Rectal smooth muscle tissue (tissue), 1 donor: ENCODE measurements around the gene LRRC4.

ENCODE experiments used
- H3K27ac ChIP-seq: one replicate; pipeline ENCODE4 v1.7.0; 2013; ENCODE audit warnings: low read depth, low read length, inconsistent platforms
- H3K27me3 ChIP-seq: one replicate; pipeline ENCODE4 v1.7.0; 2013; ENCODE audit warnings: low read length; ENCODE audit not compliant: control insufficient read depth, insufficient read depth
- H3K36me3 ChIP-seq: one replicate; pipeline ENCODE4 v1.7.0; 2013; ENCODE audit warnings: low read length; ENCODE audit not compliant: control insufficient read depth, insufficient read depth
- H3K4me1 ChIP-seq: one replicate; pipeline ENCODE4 v1.7.0; 2013; ENCODE audit warnings: low read length; ENCODE audit not compliant: control insufficient read depth, insufficient read depth
- H3K4me3 ChIP-seq: one replicate; pipeline ENCODE4 v1.7.0; 2013; ENCODE audit warnings: low read length
- H3K9ac ChIP-seq: one replicate; pipeline ENCODE4 v1.7.0; 2013; ENCODE audit warnings: low read length

Gene LRRC4

GRCh38 chr7:128030654-128031611 is at the start of gene LRRC4:
Gene LRRC4 (minus strand): TSS chr7:128031437. CDS start chr7:128030640, 797 bp downstream.
- no peaks in the 10 kb centered on the region for H3K27me3 ChIP-seq
- no peaks in the 10 kb centered on the region for H3K4me1 ChIP-seq
- H3K27ac ChIP-seq: no peak within 1 kb of the TSS
- no peak within 1 kb of the TSS for H3K9ac ChIP-seq
- H3K36me3 ChIP-seq: no peaks in the 10 kb centered on the region
- peak within 1 kb of the TSS; percentile 66 for H3K4me3 ChIP-seq

- H3K4me1 ChIP-seq: no peaks in the 10 kb centered on the region
- H3K27me3 ChIP-seq: no peaks in the 10 kb centered on the region
- no peak overlapping the region for H3K4me3 ChIP-seq
- no peak overlapping the region for H3K27ac ChIP-seq
- peaks cover 13% of the 10 kb centered on the region for H3K36me3 ChIP-seq
- no peak overlapping the region for H3K9ac ChIP-seq
Measured at GRCh38 chr7:128080169-128080568, 48.9 kb upstream of the LRRC4 start.

GRCh38 chr7:128078309-128078708 is 47.1 kb upstream of the LRRC4 start:
- peaks cover 12% of the 10 kb centered on the region for H3K36me3 ChIP-seq
- no peak overlapping the region for H3K27ac ChIP-seq
- H3K4me3 ChIP-seq: no peak overlapping the region
- H3K9ac ChIP-seq: no peak overlapping the region
- H3K27me3 ChIP-seq: no peaks in the 10 kb centered on the region
- H3K4me1 ChIP-seq: no peaks in the 10 kb centered on the region

GRCh38 chr7:128076796-128077271 is 45.6 kb upstream of the LRRC4 start:
- H3K4me3 ChIP-seq: no peak overlapping the region
- H3K36me3 ChIP-seq: peaks cover 8% of the 10 kb centered on the region
- H3K9ac ChIP-seq: no peak overlapping the region
- H3K27me3 ChIP-seq: no peaks in the 10 kb centered on the region
- H3K4me1 ChIP-seq: no peaks in the 10 kb centered on the region
- H3K27ac ChIP-seq: no peak overlapping the region

GRCh38 chr7:128076196-128076795 is 45.1 kb upstream of the LRRC4 start:
- Histone ChIP-seq H3K27me3 (no peaks in the 10 kb centered on the region), H3K4me1 (no peaks in the 10 kb centered on the region), H3K4me3 (no peak overlapping the region), H3K27ac (no peak overlapping the region), H3K9ac (no peak overlapping the region), H3K36me3 (peaks cover 8% of the 10 kb centered on the region)

GRCh38 chr7:128075242-128076095 is 44.2 kb upstream of the LRRC4 start:
- Histone ChIP-seq H3K4me1 (no peaks in the 10 kb centered on the region), H3K9ac (no peak overlapping the region), H3K36me3 (peaks cover 8% of the 10 kb centered on the region)

GRCh38 chr7:128074736-128075135 is 43.5 kb upstream of the LRRC4 start:
- Histone ChIP-seq H3K9ac (no peak overlapping the region), H3K36me3 (peaks cover 8% of the 10 kb centered on the region), H3K4me3 (no peak overlapping the region), H3K4me1 (no peaks in the 10 kb centered on the region), H3K27ac (no peak overlapping the region), H3K27me3 (no peaks in the 10 kb centered on the region)

More at GRCh38 chr7:128075242-128076095, 44.2 kb upstream of the LRRC4 start:
- H3K27me3 ChIP-seq: no peaks in the 10 kb centered on the region
- H3K27ac ChIP-seq: no peak overlapping the region
- no peak overlapping the region for H3K4me3 ChIP-seq

GRCh38 chr7:128074336-128074735 is 43.1 kb upstream of the LRRC4 start:
- H3K27me3 ChIP-seq: no peaks in the 10 kb centered on the region
- H3K4me1 ChIP-seq: no peaks in the 10 kb centered on the region
- no peak overlapping the region for H3K27ac ChIP-seq
- no peak overlapping the region for H3K9ac ChIP-seq
- peaks cover 7% of the 10 kb centered on the region for H3K36me3 ChIP-seq
- H3K4me3 ChIP-seq: no peak overlapping the region

- H3K36me3 ChIP-seq: peaks cover 5% of the 10 kb centered on the region
- H3K4me3 ChIP-seq: no peak overlapping the region
- H3K27ac ChIP-seq: no peak overlapping the region
- H3K27me3 ChIP-seq: no peaks in the 10 kb centered on the region
- no peak overlapping the region for H3K9ac ChIP-seq
- no peaks in the 10 kb centered on the region for H3K4me1 ChIP-seq
Measured at GRCh38 chr7:128073671-128074310, 42.6 kb upstream of the LRRC4 start.

- H3K9ac ChIP-seq: no peak overlapping the region
- peaks cover 2% of the 10 kb centered on the region for H3K36me3 ChIP-seq
Measured at GRCh38 chr7:128071801-128072200, 40.6 kb upstream of the LRRC4 start.

GRCh38 chr7:128071376-128071775 is 40.1 kb upstream of the LRRC4 start:
- no peak overlapping the region for H3K27ac ChIP-seq
- no peaks in the 10 kb centered on the region for H3K4me1 ChIP-seq
- H3K36me3 ChIP-seq: peaks cover 2% of the 10 kb centered on the region
- no peak overlapping the region for H3K9ac ChIP-seq
- no peak overlapping the region for H3K4me3 ChIP-seq
- H3K27me3 ChIP-seq: no peaks in the 10 kb centered on the region

More at GRCh38 chr7:128071801-128072200, 40.6 kb upstream of the LRRC4 start:
- Histone ChIP-seq H3K27ac (no peak overlapping the region), H3K4me1 (no peaks in the 10 kb centered on the region), H3K4me3 (no peak overlapping the region), H3K27me3 (no peaks in the 10 kb centered on the region)
